ENCODE measurements around the gene ZAP70. TPM values are rescaled to one million over a fixed set of nuclear protein-coding genes. Genes with fewer than 3 reads are reported as not detected.

Gene ZAP70
- total RNA-seq, 1 experiment from 2014 or later = not detected

DNA sequence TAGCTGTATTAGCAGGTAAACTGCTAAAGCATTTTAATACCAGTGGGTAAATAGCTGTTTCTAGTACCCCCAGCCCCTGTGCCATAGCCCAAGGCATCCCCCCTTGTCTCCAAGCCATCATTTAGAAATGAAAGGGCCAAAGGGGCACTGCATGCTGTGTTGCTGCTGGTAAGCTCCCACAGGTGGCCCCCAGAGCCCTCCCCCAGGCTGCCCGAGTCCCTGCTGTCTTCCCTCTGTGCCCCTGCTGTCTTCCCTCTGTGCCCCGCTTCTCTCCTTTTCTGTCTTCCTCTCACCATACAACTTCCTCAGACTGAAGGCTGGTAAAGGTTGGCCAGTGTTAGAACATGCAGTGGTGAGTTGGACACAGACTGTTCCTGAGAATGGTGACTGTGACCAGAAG lies 42.1 kb downstream of the ZAP70 start:
- no peak for DNase-seq (ENCODE audit: low read depth, low spot score)
- in situ Hi-C loops (cut with HindIII; ENCODE audit: low pct_unique_long_range_greater_than_20kb, low sequenced_read_pairs) = no loop called here

DNA sequence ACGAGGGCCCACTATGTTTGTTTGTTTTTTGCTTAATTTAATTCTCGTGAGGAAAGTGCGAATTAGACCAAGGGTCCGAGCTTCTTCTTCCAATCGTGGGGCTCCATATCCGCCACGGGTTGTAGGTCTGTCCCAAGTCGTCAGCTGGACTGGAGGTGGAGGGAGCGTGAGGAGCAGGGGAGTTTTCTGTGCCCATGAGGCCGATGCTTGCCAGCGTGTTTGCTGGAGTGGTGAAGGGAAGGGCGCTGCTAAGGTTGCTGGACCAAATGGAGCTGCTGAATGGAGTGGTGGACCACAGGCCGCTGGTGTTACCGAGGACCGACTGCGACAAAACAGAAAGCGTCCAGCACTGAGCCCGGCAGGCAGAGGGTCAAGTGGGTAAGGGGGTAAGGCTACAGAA lies 43.7 kb downstream of the ZAP70 start:
- in situ Hi-C loops (cut with HindIII; ENCODE audit: low pct_unique_long_range_greater_than_20kb, low sequenced_read_pairs) = no loop called here
- DNase-seq (ENCODE audit: low read depth, low spot score) = no peak

DNA sequence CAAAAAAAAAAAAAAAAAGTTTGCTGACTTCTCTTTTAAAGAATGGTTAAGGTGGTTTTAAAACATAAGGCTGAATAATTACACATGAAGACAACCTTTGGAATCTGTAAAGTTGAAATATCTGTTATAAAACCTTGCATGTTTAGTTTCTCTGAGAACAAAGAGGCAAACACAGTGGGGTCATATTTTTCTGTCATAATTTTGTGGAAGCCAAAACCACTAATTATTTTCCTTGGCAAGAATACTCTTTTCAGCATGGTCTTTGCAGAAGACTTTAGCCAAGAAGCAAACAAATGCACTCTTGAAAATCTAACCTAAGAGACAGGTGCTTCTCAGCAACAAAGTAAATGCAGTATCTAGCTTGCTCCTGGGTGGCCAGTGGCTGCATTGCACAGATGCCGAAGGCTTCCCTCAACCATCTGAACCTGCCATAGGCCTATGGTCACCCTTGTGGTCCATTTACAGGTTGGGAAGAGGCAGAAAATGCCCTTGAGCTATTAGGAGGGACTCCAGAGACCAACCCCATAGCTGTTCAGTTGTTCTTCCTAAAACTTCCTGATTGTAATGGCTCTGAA lies 44.8 kb downstream of the ZAP70 start:
- DNase-seq (ENCODE audit: low read depth, low spot score) = no peak
- in situ Hi-C loops (cut with HindIII; ENCODE audit: low pct_unique_long_range_greater_than_20kb, low sequenced_read_pairs) = no loop called here

DNA sequence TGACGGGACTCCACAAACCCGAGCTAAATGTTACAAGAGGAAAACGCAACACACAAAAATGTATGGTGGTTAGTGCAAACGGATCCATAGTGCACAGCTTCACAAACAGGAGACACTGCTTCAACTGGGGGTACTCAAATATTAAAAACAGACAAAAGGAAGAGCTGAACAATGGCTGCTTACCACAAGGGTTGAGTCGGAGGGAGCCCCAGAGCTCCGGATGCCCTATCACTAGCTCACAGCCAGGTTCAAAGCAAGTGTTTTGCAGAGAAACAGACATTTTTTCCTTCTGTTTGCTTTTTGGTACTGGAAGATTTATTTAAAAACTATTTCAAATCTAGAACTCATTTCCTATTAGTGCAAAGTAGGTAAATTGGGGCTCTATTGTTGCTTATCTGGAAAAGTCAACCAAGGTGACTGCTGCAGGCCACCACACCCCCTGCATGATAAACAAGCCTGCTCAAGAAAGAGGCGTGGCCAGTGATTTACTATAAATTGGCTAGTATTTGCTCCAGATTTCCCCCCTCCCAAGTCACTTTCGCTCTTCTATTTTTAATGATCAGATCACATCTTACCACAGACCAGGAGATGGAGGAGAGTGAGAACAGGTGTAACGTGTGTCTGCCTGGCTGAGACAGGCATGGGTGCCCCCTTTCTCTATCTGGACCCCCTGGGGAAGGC lies 46.5 kb downstream of the ZAP70 start:
- in situ Hi-C loops (cut with HindIII; ENCODE audit: low pct_unique_long_range_greater_than_20kb, low sequenced_read_pairs) = no loop called here
- DNase-seq (ENCODE audit: low read depth, low spot score) = no peak

DNA sequence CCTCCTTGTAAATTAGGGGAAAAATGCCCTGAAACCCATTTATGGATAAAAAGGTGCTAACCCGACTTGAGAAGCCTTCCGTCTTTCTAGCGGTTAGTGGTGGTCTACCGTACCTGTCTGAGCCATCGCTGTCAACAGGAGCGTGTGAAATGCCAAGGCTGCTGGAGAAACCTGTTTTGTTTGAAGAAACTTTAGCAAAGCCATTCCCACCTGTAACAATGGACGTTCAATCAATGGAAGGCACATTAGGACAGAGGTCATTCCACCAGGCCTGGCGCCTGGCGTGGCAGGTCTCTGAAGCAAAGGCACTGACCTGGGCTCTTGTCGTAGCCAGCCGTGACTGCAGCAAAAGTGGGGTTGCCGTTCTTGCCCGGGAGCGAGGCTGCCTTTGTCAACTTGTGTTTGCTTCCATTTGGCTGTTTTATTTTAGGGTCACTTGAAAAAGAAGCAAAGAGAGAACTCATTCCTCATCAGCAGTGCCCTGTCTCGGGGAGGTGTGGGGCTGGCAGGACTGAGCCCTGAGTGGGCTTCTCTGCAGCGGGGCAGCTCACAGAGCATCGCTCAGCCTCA lies 47.2 kb downstream of the ZAP70 start:
- no peak for DNase-seq (ENCODE audit: low read depth, low spot score)

DNA sequence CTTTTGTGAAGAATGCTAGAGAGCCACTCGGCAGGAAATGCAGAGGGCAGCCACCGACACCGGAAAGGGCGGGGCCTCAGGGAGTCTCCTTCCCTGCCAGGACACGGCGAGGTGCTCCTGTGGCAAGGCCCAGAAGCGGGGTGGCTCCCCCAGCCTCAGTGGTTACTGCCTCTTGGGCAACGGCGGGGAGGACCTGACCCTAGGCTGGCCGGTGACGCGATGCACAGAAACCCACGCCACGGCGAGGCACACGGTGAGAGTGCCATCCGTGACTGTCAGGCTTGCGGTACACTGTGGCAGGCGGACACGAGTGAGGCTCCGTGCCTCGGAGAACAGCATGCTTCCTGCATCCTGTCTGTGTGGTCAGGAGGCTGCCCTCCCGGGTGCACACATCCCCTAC lies 47.8 kb downstream of the ZAP70 start:
- in situ Hi-C loops (cut with HindIII; ENCODE audit: low pct_unique_long_range_greater_than_20kb, low sequenced_read_pairs) = no loop called here
- DNase-seq (ENCODE audit: low read depth, low spot score) = no peak

More for the DNA sequence above, 47.2 kb downstream of the ZAP70 start:
- in situ Hi-C loops (cut with HindIII; ENCODE audit: low pct_unique_long_range_greater_than_20kb, low sequenced_read_pairs) = no loop called here

DNA sequence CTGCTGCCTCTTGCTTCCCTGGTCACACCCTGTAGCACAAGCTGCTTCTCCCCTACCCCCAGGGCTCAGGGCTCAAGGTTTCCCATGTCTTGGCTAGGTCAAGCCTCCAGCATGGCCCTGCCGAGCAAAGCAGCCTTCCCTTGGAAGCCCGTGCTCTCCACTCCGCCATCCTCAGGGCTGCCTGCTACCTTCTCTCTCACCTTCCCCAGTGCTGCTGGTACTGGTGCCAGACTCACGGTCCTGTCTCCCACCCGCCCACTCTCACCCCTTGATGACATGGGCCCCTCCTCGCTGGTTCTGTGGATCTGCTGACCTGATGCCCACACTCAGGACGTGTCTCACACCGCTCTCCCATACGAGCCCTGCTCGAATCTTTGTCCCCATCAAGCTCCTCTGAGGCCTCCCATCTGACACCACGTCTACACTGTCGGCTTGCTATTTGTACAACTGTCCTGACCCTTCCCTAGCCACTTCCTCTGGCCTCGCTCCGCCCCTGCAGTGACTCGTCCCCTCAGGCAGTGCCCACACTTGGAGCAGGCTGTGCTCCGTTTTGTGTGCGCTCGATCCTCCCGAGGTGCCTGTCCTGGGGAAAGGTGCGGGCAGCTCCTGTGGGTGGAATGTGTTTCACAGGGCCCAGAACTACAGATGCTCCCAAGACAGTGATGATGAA lies 49.9 kb downstream of the ZAP70 start:
- in situ Hi-C loops (cut with HindIII; ENCODE audit: low pct_unique_long_range_greater_than_20kb, low sequenced_read_pairs) = no loop called here

DNA sequence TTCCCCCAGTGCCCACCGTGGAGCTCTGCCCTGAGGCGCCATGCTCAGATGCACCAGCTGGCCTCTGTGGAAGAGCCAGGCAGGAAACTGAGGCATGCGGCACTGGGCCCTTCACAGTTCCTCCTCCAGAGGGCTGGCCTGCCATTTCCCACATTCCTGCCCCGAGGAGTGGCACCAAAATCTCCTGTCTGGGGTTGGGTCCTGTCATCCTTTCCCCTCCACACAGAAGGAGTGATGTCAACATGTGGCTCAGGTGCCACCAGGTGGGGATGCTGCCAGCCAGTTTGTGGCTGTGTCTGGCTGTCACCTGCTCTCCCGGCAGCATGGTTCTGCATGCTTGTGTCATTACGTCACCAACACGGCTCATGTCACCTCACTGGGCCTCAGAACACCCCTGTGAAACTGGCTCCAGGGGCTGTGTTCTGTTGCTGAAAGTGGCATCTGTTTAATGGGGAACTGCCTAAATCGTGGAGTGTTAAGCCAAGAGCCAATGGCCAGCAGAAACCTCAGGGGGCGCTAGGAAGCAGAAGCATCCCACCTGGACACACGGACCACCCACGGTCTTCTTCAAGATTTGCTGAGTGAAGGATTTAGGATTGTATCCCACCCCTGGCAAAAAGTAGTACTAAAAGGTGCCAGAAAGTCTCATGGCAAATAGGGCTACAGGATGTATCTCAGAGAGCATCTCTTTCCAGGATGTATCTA lies 51.3 kb downstream of the ZAP70 start:
- in situ Hi-C loops (cut with HindIII; ENCODE audit: low pct_unique_long_range_greater_than_20kb, low sequenced_read_pairs) = no loop called here

More for the DNA sequence above, 49.9 kb downstream of the ZAP70 start:
- no peak for DNase-seq (ENCODE audit: low read depth, low spot score)

DNA sequence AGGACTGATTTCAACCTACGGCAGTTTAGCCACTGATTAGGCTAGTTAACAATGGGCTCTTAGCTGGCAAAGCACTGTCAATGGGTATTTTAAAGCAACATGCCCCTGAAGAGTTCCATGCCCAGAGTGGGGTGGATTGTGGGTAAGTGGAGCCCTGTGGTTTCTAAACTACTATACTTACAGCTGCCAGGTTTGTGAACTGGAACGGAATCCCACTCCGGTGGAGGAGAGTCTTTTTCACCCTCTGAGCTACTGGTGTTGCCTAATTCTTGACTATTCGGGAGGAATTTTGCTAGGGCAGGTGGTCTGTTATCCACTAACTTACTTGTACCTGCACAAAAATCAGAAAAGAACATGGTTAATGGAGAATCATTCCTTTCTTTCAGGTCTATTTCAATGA lies 52.6 kb downstream of the ZAP70 start:
- in situ Hi-C loops (cut with HindIII; ENCODE audit: low pct_unique_long_range_greater_than_20kb, low sequenced_read_pairs) = no loop called here
- DNase-seq (ENCODE audit: low read depth, low spot score) = no peak

More for the DNA sequence above, 51.3 kb downstream of the ZAP70 start:
- no peak for DNase-seq (ENCODE audit: low read depth, low spot score)

DNA sequence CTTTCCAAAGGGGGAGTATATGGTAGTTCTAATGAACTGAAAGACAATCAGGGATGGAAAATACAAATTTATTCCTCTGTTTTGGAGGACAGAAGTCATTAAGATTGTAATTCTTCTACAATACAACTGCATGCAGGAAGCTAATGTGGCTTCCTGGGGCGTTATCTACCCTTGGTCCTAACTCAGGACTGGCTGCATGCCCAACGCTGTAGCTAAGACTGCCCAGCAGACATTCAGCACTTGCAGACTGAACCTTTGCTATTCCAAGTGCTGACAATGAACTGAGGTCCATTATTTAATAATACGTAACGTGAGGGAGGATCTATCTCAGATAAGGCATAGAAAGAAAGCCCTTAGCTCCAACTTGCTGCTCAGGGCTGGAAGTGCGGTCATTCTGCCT lies 53.2 kb downstream of the ZAP70 start:
- DNase-seq (ENCODE audit: low read depth, low spot score) = no peak
- in situ Hi-C loops (cut with HindIII; ENCODE audit: low pct_unique_long_range_greater_than_20kb, low sequenced_read_pairs) = no loop called here

DNA sequence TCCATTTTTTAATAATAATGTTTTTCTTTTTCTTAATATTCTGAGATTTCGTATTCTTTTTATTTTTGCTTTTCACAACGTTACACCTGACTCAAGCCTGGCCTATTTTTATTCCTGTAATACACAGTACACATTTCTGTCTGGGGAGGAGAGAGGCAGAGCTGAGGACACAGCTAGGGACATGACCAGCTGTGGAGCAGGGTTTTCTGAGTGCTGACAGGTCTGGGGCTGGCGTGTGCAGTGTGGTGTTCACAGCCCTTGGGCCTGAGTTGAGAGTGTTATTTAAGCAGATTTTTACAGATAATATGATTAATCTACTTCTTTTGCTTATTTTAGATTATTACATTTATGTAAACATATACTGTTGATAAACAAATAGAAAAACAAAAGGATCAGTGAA lies 55.9 kb downstream of the ZAP70 start:
- in situ Hi-C loops (cut with HindIII; ENCODE audit: low pct_unique_long_range_greater_than_20kb, low sequenced_read_pairs) = no loop called here
- no peak for DNase-seq (ENCODE audit: low read depth, low spot score)

DNA sequence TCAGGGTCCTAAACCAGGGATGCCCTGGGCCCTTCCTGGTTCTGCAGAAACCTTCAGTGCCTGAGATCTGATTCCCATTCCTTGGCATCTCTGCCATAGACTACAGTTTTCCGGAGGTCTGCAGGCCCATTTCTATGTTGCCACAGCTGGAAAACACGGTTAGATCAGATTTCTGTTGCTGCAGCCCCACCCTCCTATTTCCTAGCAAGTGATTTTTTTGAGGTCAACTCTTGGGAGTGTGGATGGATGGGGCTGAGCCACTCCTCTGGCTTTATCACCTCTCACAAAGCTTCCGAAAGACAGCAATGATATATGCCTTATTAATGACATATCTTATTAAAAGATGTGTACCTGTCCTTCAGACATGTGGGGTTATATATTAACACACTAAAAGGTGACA lies 56.3 kb downstream of the ZAP70 start:
- in situ Hi-C loops (cut with HindIII; ENCODE audit: low pct_unique_long_range_greater_than_20kb, low sequenced_read_pairs) = no loop called here
- no peak for DNase-seq (ENCODE audit: low read depth, low spot score)

DNA sequence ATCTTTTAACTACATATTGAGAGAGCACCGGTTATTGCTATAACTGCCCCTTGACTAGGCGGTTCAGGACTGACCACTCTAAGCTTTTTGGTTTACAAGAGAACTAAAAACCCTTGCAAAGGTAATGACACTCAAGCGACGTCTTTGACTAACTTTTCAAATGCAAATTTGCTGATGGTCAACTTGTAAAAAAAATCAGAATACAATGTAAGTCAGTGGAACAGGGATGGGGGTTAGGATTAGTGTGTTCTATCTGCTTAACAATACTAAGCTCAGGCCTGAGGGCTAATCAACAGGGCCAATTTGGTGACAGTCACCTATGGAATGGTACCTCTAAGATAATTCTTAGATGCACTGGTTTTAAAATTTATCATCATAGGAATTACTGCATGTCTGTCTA lies 57.1 kb downstream of the ZAP70 start:
- no peak for DNase-seq (ENCODE audit: low read depth, low spot score)
- in situ Hi-C loops (cut with HindIII; ENCODE audit: low pct_unique_long_range_greater_than_20kb, low sequenced_read_pairs) = no loop called here

DNA sequence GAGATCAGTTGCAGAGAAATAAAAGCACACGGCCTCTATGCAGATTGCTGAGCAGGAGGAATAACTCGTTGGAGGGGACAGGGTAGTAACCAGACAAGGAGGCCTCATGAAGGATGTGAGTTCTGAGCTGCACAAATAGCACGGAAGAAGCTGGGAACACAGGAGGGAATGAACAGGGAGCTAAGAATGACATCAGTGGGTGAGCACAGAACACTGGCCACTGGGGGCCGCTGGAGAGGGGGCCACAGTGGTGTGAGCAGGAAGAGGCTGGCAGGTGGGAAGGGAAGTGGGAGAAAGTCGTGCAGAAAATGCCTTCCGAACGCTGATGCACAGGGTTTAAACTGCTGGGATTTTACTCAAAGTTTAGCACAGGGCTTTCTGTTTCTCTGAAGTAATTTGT lies 61.0 kb downstream of the ZAP70 start:
- DNase-seq (ENCODE audit: low read depth, low spot score) = peak; percentile 48
- in situ Hi-C loops (cut with HindIII; ENCODE audit: low pct_unique_long_range_greater_than_20kb, low sequenced_read_pairs) = no loop called here

DNA sequence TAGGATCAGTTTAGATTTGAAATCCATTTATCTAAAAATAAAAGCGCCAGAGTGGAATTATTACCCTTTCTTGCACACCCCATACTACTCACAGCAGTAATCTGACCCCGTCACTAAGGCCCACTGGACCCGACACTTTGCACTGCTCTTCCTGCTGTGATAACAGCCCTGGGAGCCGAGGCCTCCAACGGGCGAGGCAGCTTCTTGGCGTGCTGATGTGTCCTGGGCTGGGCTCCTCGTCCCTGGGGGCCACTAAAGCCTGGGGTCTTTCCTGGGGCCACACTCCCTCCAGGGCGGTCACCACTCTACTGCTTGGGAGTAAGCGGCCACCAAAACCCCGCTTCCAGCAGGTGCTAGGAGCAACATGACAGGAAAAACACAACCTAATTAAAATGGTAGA lies 61.7 kb downstream of the ZAP70 start:
- in situ Hi-C loops (cut with HindIII; ENCODE audit: low pct_unique_long_range_greater_than_20kb, low sequenced_read_pairs) = no loop called here
- no peak for DNase-seq (ENCODE audit: low read depth, low spot score)

DNA sequence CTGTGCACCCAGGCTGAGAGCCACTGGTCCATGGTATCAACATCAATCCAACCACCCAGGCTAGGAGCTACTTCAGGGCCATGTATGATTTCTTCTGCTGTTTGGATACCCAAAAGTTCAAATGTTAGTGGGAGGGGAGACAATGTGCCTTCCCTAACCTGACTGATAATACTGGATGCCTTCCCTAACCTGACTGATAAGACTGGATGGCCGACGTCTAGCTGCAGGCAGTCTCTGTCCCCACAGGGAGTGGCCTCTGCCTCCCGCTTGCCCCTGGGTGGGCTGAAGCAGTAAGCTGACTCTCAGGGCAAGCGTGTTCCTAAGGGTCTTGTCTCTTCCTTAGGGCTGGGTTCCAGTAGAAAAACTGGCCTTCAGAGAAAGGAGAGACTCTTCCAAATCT lies 65.8 kb downstream of the ZAP70 start:
- in situ Hi-C loops (cut with HindIII; ENCODE audit: low pct_unique_long_range_greater_than_20kb, low sequenced_read_pairs) = no loop called here
- DNase-seq (ENCODE audit: low read depth, low spot score) = no peak

DNA sequence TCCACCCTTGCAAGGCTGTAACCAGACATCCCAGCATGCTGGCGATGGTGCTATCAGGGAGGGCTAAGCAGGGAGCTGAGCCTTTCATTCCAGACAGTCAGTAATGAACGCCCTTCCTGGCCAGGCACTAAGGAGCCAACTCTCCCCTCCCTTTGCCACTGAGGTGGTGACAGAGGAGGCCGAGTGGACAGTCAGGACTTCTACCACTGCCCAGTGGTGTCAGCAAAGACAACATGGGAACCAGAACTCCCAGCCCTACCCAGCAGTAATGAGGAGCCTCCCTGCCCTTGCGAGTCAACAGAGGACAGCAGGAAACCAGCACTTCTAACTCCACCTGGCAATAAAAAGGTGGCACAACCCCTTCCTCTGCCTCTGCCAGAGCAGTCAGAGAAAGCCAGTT lies 68.6 kb downstream of the ZAP70 start:
- in situ Hi-C loops (cut with HindIII; ENCODE audit: low pct_unique_long_range_greater_than_20kb, low sequenced_read_pairs) = no loop called here
- DNase-seq (ENCODE audit: low read depth, low spot score) = no peak

DNA sequence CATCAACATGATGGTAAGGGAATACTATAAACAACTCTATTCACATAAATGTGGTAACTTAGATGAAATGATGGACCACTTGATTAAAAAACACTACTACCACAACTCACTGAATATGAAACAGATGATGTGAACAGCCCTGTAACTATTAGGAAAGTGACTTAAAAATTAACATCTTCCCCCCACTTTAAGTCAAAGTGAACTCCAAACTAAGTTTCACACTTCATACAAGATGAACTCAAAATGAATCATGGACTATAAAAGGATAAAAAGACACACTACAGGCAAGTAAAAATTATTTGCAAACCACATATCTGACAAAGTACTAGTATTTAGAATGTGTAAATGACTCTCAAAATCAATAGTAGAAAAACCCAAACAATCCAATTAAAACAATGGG lies 71.6 kb downstream of the ZAP70 start:
- in situ Hi-C loops (cut with HindIII; ENCODE audit: low pct_unique_long_range_greater_than_20kb, low sequenced_read_pairs) = no loop called here
- no peak for DNase-seq (ENCODE audit: low read depth, low spot score)

Data from SK-MEL-5 (cell line).